ENCODE results near the gene RFX3. TPM values are rescaled to one million over a fixed set of nuclear protein-coding genes. Genes with fewer than 3 reads are reported as not detected.

Gene RFX3
- total RNA-seq, 4 donors from 2014 or later = 2.1 to 11.5 (median 7.3) TPM

DNA sequence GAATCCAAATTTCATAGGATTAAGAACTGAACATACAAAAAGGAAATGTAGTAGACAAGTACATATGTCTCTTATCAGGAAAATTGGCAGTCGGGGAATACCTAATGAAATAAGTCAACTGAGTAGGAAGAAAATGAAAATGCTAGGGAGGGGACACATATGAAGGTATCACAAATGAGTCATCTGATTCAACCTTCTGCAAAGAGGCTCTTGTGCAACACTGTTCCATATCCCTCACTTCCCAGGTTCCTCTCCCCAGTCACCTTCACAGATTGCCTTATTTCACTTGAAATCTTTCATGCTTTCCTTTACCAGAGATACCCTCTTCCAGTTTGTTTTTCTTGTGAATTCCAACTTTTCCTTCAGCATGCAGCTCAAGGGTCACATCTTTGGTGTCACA is 139.0 kb downstream of the RFX3 start:
- Histone ChIP-seq H3K27me3 (no peaks in the 10 kb centered on the region), H3K27ac (no peak overlapping the region), H3K9me3 (no peaks in the 10 kb centered on the region), H3K4me3 (no peak overlapping the region), H3K36me3 (no peaks in the 10 kb centered on the region), H3K4me1 (no peaks in the 10 kb centered on the region)
- ATAC-seq (no peak), DNase-seq (no peak)
- intact Hi-C loops (cut with DNase I; ENCODE audit: low total_unique reads) (no loop called here), in situ Hi-C loops (cut with MboI; ENCODE audit: low sequenced_read_pairs in 4 of 4) (no loop called here)
- TF ChIP-seq, protein P1, sequence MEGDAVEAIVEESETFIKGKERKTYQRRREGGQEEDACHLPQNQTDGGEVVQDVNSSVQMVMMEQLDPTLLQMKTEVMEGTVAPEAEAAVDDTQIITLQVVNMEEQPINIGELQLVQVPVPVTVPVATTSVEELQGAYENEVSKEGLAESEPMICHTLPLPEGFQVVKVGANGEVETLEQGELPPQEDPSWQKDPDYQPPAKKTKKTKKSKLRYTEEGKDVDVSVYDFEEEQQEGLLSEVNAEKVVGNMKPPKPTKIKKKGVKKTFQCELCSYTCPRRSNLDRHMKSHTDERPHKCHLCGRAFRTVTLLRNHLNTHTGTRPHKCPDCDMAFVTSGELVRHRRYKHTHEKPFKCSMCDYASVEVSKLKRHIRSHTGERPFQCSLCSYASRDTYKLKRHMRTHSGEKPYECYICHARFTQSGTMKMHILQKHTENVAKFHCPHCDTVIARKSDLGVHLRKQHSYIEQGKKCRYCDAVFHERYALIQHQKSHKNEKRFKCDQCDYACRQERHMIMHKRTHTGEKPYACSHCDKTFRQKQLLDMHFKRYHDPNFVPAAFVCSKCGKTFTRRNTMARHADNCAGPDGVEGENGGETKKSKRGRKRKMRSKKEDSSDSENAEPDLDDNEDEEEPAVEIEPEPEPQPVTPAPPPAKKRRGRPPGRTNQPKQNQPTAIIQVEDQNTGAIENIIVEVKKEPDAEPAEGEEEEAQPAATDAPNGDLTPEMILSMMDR (IDR thresholded peaks at IDR 0.05 in 4 of 5, conservative IDR thresholded peaks at IDR 0.05 in 1 of 5) = no peak
- TF ChIP-seq POLR2A (IDR thresholded peaks at IDR 0.05) = no peak

DNA sequence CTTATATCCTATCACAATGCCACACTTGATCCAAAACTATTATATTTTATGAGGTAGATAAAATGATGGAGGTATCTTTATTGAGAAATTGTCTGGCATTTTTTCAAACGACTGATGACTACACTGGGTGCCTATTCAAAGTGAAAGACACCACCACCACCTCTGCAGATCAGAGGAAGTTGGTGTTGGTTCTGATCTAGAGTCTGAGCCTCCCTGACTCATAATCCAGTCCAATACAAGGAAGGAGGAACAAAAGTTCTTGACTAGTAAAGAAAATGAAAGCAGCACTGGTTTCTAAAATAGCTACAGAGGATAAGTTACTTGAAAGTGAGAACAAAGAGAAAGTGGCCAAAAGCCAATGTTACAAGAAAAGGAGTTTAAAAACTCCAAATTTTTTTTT is 139.9 kb downstream of the RFX3 start:
- ATAC-seq (no peak), DNase-seq (no peak)
- intact Hi-C loops (cut with DNase I; ENCODE audit: low total_unique reads) = no loop called here
- no peaks in the 10 kb centered on the region for H3K4me1 ChIP-seq
- no peaks in the 10 kb centered on the region for H3K36me3 ChIP-seq
- H3K27ac ChIP-seq = no peak overlapping the region
- no peaks in the 10 kb centered on the region for H3K27me3 ChIP-seq
- H3K4me3 ChIP-seq = no peak overlapping the region
- TF ChIP-seq POLR2A (IDR thresholded peaks at IDR 0.05) = no peak
- TF ChIP-seq, protein P1 (IDR thresholded peaks at IDR 0.05 in 4 of 5, conservative IDR thresholded peaks at IDR 0.05 in 1 of 5) = no peak
- no peaks in the 10 kb centered on the region for H3K9me3 ChIP-seq
- in situ Hi-C loops (cut with MboI; ENCODE audit: low sequenced_read_pairs in 4 of 4) = no loop called here

DNA sequence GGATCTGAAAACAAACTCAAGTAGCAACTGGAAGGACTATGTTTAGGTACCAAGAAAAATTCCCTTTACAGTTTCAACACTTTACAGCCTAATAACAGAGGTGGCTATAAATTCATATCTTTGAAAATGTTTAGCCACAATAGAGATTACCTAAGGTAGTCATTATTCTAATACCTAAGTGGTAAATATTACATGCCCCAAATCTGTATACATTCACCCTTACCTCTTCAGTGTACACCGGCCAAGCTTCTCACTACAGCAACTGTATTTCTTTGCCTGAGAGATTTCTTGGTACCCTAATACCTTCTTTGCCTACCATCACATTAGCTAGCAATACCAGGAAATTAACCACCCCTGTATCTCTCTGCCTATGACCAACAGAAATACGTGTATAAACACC is 154.0 kb downstream of the RFX3 start:
- H3K4me3 ChIP-seq = no peak overlapping the region
- TF ChIP-seq, protein P1 (IDR thresholded peaks at IDR 0.05 in 4 of 5, conservative IDR thresholded peaks at IDR 0.05 in 1 of 5) = no peak
- TF ChIP-seq POLR2A (IDR thresholded peaks at IDR 0.05) = no peak
- DNase-seq (no peak), ATAC-seq (no peak)
- no peaks in the 10 kb centered on the region for H3K9me3 ChIP-seq
- no peaks in the 10 kb centered on the region for H3K27me3 ChIP-seq
- no peak overlapping the region for H3K27ac ChIP-seq
- intact Hi-C loops (cut with DNase I; ENCODE audit: low total_unique reads) = no loop called here
- H3K4me1 ChIP-seq = peaks cover 0 to 16% of the 10 kb centered on the region in 2 donors
- no peaks in the 10 kb centered on the region for H3K36me3 ChIP-seq
- in situ Hi-C loops (cut with MboI; ENCODE audit: low sequenced_read_pairs in 4 of 4) = no loop called here

DNA sequence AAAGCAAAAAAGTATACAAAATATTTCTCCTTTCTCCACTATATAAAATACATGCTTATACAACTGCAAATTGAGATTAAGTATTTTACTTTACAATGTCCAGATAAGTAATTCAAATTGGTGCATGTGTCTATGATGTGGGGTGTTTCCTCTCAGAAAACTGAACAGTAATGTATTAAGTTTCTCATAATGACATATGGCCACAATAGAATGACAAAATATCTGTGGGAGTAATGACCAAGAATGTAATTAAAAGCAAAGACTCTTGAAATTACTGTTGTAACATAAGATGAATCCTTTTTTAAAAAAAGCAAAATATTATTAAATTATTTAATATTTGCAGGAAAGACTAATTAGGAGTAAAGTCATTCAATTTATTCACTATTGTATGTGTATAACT is 155.1 kb downstream of the RFX3 start:
- TF ChIP-seq, protein P1 (IDR thresholded peaks at IDR 0.05 in 4 of 5, conservative IDR thresholded peaks at IDR 0.05 in 1 of 5) = no peak
- TF ChIP-seq POLR2A (IDR thresholded peaks at IDR 0.05) = no peak
- no peaks in the 10 kb centered on the region for H3K27me3 ChIP-seq
- in situ Hi-C loops (cut with MboI; ENCODE audit: low sequenced_read_pairs in 4 of 4) (no loop called here), intact Hi-C loops (cut with DNase I; ENCODE audit: low total_unique reads) (no loop called here)
- DNase-seq = no peak
- no peak overlapping the region for H3K4me3 ChIP-seq
- no peak overlapping the region for H3K27ac ChIP-seq
- no peaks in the 10 kb centered on the region for H3K9me3 ChIP-seq
- no peak for ATAC-seq
- H3K36me3 ChIP-seq = no peaks in the 10 kb centered on the region
- peaks cover 0 to 16% of the 10 kb centered on the region in 2 donors for H3K4me1 ChIP-seq

DNA sequence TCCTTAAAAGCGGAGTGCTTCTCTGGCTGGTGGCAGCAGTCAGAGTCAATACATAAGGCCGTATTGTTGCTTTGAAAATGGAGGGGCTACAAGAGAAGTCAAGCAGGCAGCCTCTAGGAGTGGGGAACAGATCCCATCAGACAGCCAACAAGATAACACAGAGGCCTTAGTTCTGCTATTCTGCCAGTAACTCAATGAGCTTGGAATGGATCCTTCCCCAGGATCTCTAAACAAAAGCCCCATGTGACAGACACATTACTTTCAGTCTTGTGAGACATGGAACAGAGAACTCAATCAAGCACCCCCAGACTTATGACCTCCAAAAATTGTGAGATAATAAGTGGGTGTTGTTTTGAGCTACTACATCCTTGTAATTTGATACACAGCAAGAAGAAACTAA is 158.6 kb downstream of the RFX3 start:
- Histone ChIP-seq H3K9me3 (no peaks in the 10 kb centered on the region), H3K4me1 (peaks cover 5 to 29% of the 10 kb centered on the region in 2 donors), H3K4me3 (no peak overlapping the region), H3K36me3 (no peaks in the 10 kb centered on the region), H3K27me3 (no peaks in the 10 kb centered on the region), H3K27ac (no peak overlapping the region)
- no peak for DNase-seq
- peak in 1 of 2 donors; percentile 23 for ATAC-seq
- intact Hi-C loops (cut with DNase I; ENCODE audit: low total_unique reads) = no loop called here
- TF ChIP-seq, protein P1 (IDR thresholded peaks at IDR 0.05 in 4 of 5, conservative IDR thresholded peaks at IDR 0.05 in 1 of 5) = no peak
- no peak for TF ChIP-seq POLR2A (IDR thresholded peaks at IDR 0.05)
- in situ Hi-C loops (cut with MboI; ENCODE audit: low sequenced_read_pairs in 4 of 4) = no loop called here

Data from gastrocnemius medialis (tissue), 4 donors.